HG03280 (cell line): Measurements from ENCODE around the gene ZNF691.
"Not testable (repeated sequence)": the region's sequence is repeated elsewhere in the genome, so short reads cannot be mapped to it uniquely, and the experiment has no call there.

Source experiments
- ATAC-seq: cut with Tn5 transposase; IDR thresholded peaks from one replicate; pipeline ENCODE4 v1.9.1; 2021; ENCODE audit warnings: mild to moderate bottlenecking, moderate library complexity; ENCODE audit not compliant: unreplicated experiment

The ZNF691 gene

GRCh38 chr1:42856554-42856953, 10.1 kb downstream of the ZNF691 start:
- not testable (repeated sequence) for ATAC-seq

- not testable (repeated sequence) for ATAC-seq
Observed at GRCh38 chr1:42859366-42859765, 13.0 kb downstream of the ZNF691 start.

GRCh38 chr1:42860339-42861013, 14.1 kb downstream of the ZNF691 start:
- ATAC-seq = no peak

- no peak for ATAC-seq
Observed at GRCh38 chr1:42861014-42861399, 14.6 kb downstream of the ZNF691 start.

- ATAC-seq = no peak
Observed at GRCh38 chr1:42866549-42866948, 20.1 kb downstream of the ZNF691 start.

- not testable (repeated sequence) for ATAC-seq
Observed at GRCh38 chr1:42868466-42868865, 22.1 kb downstream of the ZNF691 start.

- ATAC-seq = not testable (repeated sequence)
Observed at GRCh38 chr1:42869254-42869653, 22.8 kb downstream of the ZNF691 start.

GRCh38 chr1:42869751-42870150, 23.3 kb downstream of the ZNF691 start:
- ATAC-seq = not testable (repeated sequence)

- ATAC-seq = not testable (repeated sequence)
Observed at GRCh38 chr1:42873108-42873507, 26.7 kb downstream of the ZNF691 start.

- ATAC-seq = no peak
Observed at GRCh38 chr1:42873670-42874069, 27.3 kb downstream of the ZNF691 start.

GRCh38 chr1:42876009-42876408, 29.6 kb downstream of the ZNF691 start:
- ATAC-seq = no peak

GRCh38 chr1:42877380-42877779, 31.0 kb downstream of the ZNF691 start:
- no peak for ATAC-seq

- ATAC-seq = no peak
Observed at GRCh38 chr1:42880384-42880783, 34.0 kb downstream of the ZNF691 start.

GRCh38 chr1:42886046-42886739, 39.8 kb downstream of the ZNF691 start:
- ATAC-seq = no peak

GRCh38 chr1:42886800-42887199, 40.4 kb downstream of the ZNF691 start:
- no peak for ATAC-seq

GRCh38 chr1:42887366-42887765, 41.0 kb downstream of the ZNF691 start:
- ATAC-seq = no peak

GRCh38 chr1:42888013-42888633, 41.7 kb downstream of the ZNF691 start:
- no peak for ATAC-seq

GRCh38 chr1:42889264-42889663, 42.9 kb downstream of the ZNF691 start:
- ATAC-seq = no peak

GRCh38 chr1:42891465-42892138, 45.2 kb downstream of the ZNF691 start:
- no peak for ATAC-seq

- ATAC-seq = not testable (repeated sequence)
Observed at GRCh38 chr1:42899960-42900359, 53.5 kb downstream of the ZNF691 start.
